Upper lobe of left lung (tissue), 4 donors: ENCODE data around the gene SETD2.

Source experiments
- CTCF ChIP-seq, 6 experiments: fragments of 450-650 bp in 4 of 6; fragments of 200-600 bp in 2 of 6; sonication (generic) in 2 of 6; IDR thresholded peaks; one replicate each; pipeline ENCODE4 v1.5.1; 2016 to 2019; ENCODE audit warnings: antibody characterized with exemption in 6 of 6
- POLR2A ChIP-seq, 4 donors: fragments of 450-650 bp; IDR thresholded peaks; one replicate each; pipeline ENCODE4 v1.5.1; 2016 to 2017; ENCODE audit warnings: antibody characterized with exemption in 4 of 4, mild to moderate bottlenecking in 2 of 4

GRCh38 chr3:47047673-47048072, 116.2 kb downstream of the SETD2 start:
- TF ChIP-seq CTCF (IDR thresholded peaks at IDR 0.05) (no peak), POLR2A (IDR thresholded peaks at IDR 0.05) (no peak)
